ENCODE data around the gene TTPAL.

The TTPAL gene

DNA sequence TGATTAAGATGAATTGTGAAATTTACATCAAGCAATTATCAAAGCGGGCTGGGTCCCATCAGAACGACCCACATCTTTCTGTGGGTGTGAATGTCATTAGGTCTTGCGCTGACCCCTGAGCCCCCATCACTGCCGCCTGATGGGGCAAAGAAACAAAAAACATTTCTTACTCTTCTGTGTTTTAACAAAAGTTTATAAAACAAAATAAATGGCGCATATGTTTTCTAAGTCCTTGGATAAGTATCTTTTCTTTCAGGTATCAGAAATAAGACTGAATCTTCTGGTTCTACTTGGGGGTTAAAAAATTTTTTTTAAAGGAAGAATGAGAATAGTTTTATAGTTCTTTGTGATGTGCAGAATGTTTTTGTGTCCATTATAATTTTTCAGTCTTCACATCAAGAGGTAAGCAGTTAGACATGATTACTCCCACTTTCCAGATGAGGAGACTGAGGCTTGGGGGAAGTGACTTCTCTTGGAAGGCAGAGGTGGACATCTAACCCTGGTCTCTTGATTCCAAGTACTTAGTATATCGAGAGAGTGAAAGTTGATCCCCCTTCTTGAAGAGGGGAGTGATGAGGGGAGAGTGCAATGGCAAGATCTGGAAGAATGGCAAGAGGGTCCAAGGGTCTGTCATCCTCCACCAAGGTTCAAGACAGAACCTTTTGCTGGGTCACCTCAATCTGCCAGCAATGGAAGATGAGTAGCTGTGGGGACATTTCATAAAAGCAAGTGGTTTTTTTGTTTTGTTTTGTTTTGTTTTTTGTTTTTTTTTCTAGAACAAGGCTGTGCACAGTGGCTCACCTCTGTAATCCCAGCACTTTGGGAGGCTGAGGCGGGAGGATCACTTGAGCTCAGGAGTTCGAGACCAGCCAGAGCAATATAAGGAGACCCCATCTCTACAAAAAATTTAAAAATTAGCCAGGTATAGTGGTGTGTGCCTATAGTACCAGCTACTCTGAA is 42.8 kb upstream of the TTPAL start:
- no peaks in the 10 kb centered on the region for H3K27me3 ChIP-seq (ENCODE audit: insufficient read depth, low read depth, severe bottlenecking)
- no peak overlapping the region for H3K4me3 ChIP-seq (ENCODE audit: low read depth, low read length)

GRCh38 chr20:44433751-44434538 is 41.7 kb upstream of the TTPAL start:
- no peak overlapping the region for H3K4me3 ChIP-seq (ENCODE audit: low read depth, low read length)

More for the DNA sequence above, 42.8 kb upstream of the TTPAL start:
- H3K36me3 ChIP-seq = no peaks in the 10 kb centered on the region
- H3K9me3 ChIP-seq (ENCODE audit: severe bottlenecking) = no peaks in the 10 kb centered on the region
- TF ChIP-seq, protein P1, sequence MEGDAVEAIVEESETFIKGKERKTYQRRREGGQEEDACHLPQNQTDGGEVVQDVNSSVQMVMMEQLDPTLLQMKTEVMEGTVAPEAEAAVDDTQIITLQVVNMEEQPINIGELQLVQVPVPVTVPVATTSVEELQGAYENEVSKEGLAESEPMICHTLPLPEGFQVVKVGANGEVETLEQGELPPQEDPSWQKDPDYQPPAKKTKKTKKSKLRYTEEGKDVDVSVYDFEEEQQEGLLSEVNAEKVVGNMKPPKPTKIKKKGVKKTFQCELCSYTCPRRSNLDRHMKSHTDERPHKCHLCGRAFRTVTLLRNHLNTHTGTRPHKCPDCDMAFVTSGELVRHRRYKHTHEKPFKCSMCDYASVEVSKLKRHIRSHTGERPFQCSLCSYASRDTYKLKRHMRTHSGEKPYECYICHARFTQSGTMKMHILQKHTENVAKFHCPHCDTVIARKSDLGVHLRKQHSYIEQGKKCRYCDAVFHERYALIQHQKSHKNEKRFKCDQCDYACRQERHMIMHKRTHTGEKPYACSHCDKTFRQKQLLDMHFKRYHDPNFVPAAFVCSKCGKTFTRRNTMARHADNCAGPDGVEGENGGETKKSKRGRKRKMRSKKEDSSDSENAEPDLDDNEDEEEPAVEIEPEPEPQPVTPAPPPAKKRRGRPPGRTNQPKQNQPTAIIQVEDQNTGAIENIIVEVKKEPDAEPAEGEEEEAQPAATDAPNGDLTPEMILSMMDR (IDR thresholded peaks at IDR 0.05; ENCODE audit: low read depth, low read length) = no peak
- no peak for DNase-seq
- H3K27ac ChIP-seq = no peak overlapping the region

DNA sequence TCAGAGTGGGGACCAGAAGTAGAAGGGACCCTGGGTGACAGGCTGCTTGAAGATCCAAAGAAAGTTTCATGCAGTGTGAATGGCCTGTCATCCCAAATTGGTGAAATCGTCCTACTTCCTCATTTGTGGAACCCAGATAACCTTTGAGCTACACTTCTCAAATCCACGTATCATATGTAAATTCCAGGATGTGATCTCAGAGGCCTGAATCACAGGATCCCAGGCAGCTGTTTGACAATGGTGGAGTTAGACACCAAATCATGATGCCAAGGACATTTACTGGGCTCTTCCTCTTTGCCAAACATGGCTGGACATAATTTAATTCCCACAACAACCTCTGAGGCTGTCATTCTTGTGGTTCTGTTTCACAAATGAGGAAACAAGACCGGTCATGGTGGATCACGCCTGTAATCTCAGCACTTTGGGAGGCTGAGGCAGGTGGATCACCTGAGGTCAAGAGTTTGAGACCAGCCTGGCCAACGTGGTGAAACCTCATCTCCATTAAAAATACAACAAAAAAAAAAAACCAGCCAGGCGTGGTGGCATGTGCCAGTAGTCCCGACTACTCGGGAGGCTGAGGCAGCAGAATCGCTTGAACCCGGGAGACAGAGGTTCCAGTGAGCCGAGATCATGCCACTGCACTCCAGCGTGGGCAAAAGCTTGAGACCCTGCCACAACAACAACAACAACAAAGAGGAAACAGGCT is 39.9 kb upstream of the TTPAL start:
- Histone ChIP-seq H3K27me3 (ENCODE audit: insufficient read depth, low read depth, severe bottlenecking) (no peaks in the 10 kb centered on the region), H3K27ac (no peak overlapping the region)
- TF ChIP-seq, protein P1 (IDR thresholded peaks at IDR 0.05; ENCODE audit: low read depth, low read length) = no peak

More at GRCh38 chr20:44433751-44434538, 41.7 kb upstream of the TTPAL start:
- Histone ChIP-seq H3K27me3 (ENCODE audit: insufficient read depth, low read depth, severe bottlenecking) (no peaks in the 10 kb centered on the region), H3K9me3 (ENCODE audit: severe bottlenecking) (no peaks in the 10 kb centered on the region), H3K36me3 (no peaks in the 10 kb centered on the region), H3K27ac (no peak overlapping the region)
- TF ChIP-seq, protein P1 (IDR thresholded peaks at IDR 0.05; ENCODE audit: low read depth, low read length) = no peak
- no peak for DNase-seq

GRCh38 chr20:44436393-44436792 is 39.3 kb upstream of the TTPAL start:
- TF ChIP-seq, protein P1 (IDR thresholded peaks at IDR 0.05; ENCODE audit: low read depth, low read length) = no peak
- no peak overlapping the region for H3K27ac ChIP-seq
- no peak for DNase-seq
- no peaks in the 10 kb centered on the region for H3K27me3 ChIP-seq (ENCODE audit: insufficient read depth, low read depth, severe bottlenecking)
- no peaks in the 10 kb centered on the region for H3K9me3 ChIP-seq (ENCODE audit: severe bottlenecking)
- H3K36me3 ChIP-seq = no peaks in the 10 kb centered on the region
- H3K4me3 ChIP-seq (ENCODE audit: low read depth, low read length) = no peak overlapping the region

More for the DNA sequence above, 39.9 kb upstream of the TTPAL start:
- Histone ChIP-seq H3K9me3 (ENCODE audit: severe bottlenecking) (no peaks in the 10 kb centered on the region), H3K36me3 (no peaks in the 10 kb centered on the region), H3K4me3 (ENCODE audit: low read depth, low read length) (no peak overlapping the region)
- no peak for DNase-seq

DNA sequence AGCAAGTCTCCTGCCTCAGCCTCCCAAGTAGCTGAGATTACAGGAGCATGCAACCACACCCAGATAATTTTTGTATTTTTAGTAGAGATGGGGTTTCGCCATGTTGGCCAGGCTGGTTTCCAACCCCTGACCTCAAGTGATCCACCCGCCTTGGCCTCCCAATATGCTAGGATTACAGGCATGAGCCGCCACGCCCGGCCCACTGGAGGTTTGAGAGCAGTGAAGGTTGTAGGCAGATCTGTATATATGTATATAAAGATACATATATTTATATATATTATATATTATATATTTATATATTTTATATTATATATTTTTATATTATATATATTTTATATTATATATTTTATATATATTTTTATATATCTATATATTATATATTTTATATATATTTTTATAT is 38.2 kb upstream of the TTPAL start:
- Histone ChIP-seq H3K27ac (no peak overlapping the region), H3K4me3 (ENCODE audit: low read depth, low read length) (no peak overlapping the region), H3K27me3 (ENCODE audit: insufficient read depth, low read depth, severe bottlenecking) (no peaks in the 10 kb centered on the region), H3K36me3 (no peaks in the 10 kb centered on the region), H3K9me3 (ENCODE audit: severe bottlenecking) (no peaks in the 10 kb centered on the region)
- TF ChIP-seq, protein P1 (IDR thresholded peaks at IDR 0.05; ENCODE audit: low read depth, low read length) = no peak
- no peak for DNase-seq

Data from WERI-Rb-1 (cell line).